GDM1 (cell line): ENCODE measurements around the gene OR4K14.
"Not testable (repeated sequence)": the region's sequence is repeated elsewhere in the genome, so short reads cannot be mapped to it uniquely, and the experiment has no call there.

ENCODE experiments used
- DNase-seq: peaks from one replicate; lab custom pipeline; 2025; lab: John Stamatoyannopoulos, UW

OR4K14 gene

DNA sequence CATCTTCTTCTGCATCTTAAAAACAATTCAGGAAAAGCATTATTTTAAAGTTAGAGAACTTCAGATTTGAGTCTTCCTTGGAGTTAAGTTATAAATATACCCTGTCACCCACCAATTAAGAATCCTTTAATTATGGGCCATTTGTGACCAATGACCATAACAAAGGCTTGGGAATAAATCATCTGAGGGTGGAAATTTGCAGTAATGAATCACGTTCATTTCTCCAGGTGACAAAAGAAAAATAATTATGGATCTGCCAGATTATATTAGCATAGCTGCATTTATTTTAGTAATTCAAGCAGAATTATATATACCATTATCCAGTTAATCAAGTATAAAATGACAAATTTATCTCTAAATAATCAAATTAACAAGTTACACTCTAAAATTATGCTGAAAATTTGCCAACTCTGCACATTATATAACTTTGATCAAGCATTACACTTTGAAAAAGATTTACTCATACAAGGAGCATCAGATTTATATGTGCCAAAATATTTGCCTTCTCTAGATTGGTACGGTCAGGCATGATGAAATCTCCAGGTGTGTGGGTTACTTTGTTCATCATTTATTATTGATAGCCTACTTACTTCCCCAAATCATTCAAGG lies at the start of gene OR4K14:
TSS of gene OR4K14 (minus strand) at position 51 of the 609 bp plus-strand sequence. CDS start 4,114 bp downstream, outside the sequence.
- DNase-seq = no peak

DNA sequence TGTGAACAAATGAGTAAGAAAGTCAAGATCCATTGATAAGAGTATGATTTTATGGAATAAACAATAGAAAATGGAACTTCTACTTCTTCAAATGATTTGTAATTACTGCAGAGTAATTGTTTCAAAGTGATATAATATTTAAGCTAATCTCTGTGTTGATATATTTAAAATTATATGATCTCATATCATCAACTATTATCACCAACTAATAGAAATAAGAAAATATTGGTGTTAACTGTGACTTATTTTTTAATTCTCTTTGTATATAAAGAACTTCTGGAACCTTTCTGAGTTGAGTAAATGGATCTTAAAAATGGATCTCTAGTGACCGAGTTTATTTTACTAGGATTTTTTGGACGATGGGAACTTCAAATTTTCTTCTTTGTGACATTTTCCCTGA lies 40.6 kb upstream of the OR4K14 start, which contains the start of gene OR4L1:
TSS of gene OR4L1 (plus strand) at position 301 of the 400 bp plus-strand sequence. CDS start at position 301, 0 bp downstream.
- no peak for DNase-seq

- no peak for DNase-seq
Measured at GRCh38 chr14:20048202-20048601, 29.1 kb upstream of the OR4K14 start.

- DNase-seq = no peak
Measured at GRCh38 chr14:20044243-20044642, 25.1 kb upstream of the OR4K14 start.

- DNase-seq = no peak
Measured at GRCh38 chr14:20035938-20036337, 16.8 kb upstream of the OR4K14 start, which contains the start of gene OR4K13. Gene OR4K13, minus strand, starts transcription at chr14:20036038. Its CDS starts 1,280 bp downstream, at chr14:20034758.

- no peak for DNase-seq
Measured at GRCh38 chr14:20035449-20035848, 16.3 kb upstream of the OR4K14 start.

DNA sequence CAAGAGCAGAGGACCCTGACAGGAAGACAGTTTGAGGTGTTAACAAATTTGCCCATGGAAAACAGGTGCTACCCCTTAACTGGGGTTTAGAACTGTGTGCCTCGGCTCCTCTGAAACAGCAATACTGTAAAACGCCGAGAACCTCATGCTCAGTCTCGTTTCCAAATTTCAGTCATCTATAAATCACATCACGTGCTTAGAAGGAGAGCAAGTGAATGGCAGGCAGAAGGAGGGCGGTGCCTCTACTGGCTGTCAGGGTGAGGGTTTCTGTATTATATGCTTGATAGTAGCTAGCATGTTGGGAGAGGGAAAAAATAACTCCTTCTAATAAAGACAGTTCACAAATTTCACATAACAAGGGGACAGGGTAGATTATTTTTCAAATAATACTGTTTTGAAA lies 12.0 kb upstream of the OR4K14 start:
- no peak for DNase-seq

GRCh38 chr14:20008156-20008555 lies 11.0 kb downstream of the OR4K14 start:
- no peak for DNase-seq

DNA sequence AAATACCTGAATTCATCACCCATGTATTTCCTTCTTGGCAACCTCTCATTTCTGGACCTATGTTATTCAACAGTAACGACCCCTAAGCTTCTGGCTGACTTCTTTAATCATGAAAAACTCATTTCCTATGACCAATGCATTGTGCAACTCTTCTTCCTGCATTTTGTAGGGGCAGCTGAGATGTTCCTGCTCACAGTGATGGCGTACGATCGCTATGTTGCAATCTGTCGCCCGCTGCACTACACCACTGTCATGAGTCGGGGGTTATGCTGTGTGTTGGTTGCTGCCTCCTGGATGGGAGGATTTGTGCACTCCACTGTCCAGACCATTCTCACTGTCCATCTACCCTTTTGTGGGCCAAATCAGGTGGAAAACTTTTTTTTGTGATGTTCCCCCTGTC lies 16.8 kb downstream of the OR4K14 start:
- no peak for DNase-seq

DNA sequence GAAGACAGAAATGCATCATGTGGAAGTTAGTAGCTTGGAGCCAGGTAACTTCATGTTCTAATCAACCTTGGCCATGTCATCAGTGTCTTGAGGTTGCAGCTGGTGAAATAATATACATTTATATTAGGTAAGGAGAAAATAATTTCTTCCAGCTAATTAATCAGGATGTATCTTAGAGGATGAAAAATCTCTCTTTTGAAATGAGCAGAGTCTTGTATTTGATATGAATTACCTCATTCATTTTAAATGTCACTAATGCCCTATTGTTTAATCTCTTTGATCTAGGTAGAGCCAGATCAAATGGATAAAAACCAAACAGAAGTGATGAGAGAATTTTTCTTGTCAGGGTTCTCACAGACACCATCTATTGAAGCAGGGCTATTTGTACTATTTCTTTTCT lies 17.2 kb downstream of the OR4K14 start, which contains the start of gene OR4Q2:
TSS of gene OR4Q2 (plus strand) at position 301 of the 400 bp plus-strand sequence.
- no peak for DNase-seq

DNA sequence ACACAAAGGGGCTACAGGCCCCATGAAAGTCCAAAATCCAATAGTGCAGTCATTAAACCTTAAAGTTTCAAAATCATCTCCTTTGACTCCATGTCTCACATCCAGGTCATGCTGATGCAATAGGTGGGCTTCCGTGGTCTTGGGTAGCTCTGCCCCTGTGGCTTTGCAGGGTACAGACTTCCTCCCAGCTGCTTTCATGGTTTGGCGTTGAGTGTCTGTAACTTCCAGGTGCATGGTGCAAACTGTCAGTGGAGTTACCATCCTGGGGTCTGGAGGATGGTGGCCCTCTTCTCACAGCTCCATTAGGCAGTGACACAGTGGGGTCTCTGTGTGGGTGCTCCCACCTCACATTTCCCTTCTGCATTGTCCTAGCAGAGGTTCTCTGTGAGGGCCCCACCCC lies 25.7 kb downstream of the OR4K14 start:
- DNase-seq = no peak

GRCh38 chr14:19975291-19975690 lies 43.8 kb downstream of the OR4K14 start, which contains the start of gene OR4K15:
Gene OR4K15, plus strand, starts transcription at chr14:19975591. Its CDS starts 0 bp downstream, at chr14:19975591.
- DNase-seq = no peak

GRCh38 chr14:19974844-19975243 lies 44.3 kb downstream of the OR4K14 start:
- DNase-seq = no peak

GRCh38 chr14:19969735-19970134 lies 49.4 kb downstream of the OR4K14 start:
- DNase-seq = not testable (repeated sequence)
